GM18505 (cell line): ENCODE data around the gene SIRT3.
"Not testable (repeated sequence)": the region's sequence is repeated elsewhere in the genome, so short reads cannot be mapped to it uniquely, and the experiment has no call there.

ENCODE experiments used
- ATAC-seq: cut with Tn5 transposase; IDR thresholded peaks from one replicate; pipeline ENCODE4 v1.9.1; 2021; ENCODE audit not compliant: unreplicated experiment
- POLR2A ChIP-seq: IDR thresholded peaks from 4 replicates; pipeline ENCODE4 v1.6.1; 2011; ENCODE audit warnings: borderline replicate concordance; ENCODE audit not compliant: insufficient read depth, insufficient read length; ENCODE audit errors: extremely low read depth

SIRT3 gene

GRCh38 chr11:241634-242033, 5.5 kb upstream of the SIRT3 start:
- no peak for TF ChIP-seq POLR2A
- ATAC-seq = no peak

GRCh38 chr11:240315-240714, 4.2 kb upstream of the SIRT3 start:
- no peak for TF ChIP-seq POLR2A

GRCh38 chr11:238346-238745, 2.2 kb upstream of the SIRT3 start:
- not testable (repeated sequence) for ATAC-seq

More at GRCh38 chr11:240315-240714, 4.2 kb upstream of the SIRT3 start:
- no peak for ATAC-seq

DNA sequence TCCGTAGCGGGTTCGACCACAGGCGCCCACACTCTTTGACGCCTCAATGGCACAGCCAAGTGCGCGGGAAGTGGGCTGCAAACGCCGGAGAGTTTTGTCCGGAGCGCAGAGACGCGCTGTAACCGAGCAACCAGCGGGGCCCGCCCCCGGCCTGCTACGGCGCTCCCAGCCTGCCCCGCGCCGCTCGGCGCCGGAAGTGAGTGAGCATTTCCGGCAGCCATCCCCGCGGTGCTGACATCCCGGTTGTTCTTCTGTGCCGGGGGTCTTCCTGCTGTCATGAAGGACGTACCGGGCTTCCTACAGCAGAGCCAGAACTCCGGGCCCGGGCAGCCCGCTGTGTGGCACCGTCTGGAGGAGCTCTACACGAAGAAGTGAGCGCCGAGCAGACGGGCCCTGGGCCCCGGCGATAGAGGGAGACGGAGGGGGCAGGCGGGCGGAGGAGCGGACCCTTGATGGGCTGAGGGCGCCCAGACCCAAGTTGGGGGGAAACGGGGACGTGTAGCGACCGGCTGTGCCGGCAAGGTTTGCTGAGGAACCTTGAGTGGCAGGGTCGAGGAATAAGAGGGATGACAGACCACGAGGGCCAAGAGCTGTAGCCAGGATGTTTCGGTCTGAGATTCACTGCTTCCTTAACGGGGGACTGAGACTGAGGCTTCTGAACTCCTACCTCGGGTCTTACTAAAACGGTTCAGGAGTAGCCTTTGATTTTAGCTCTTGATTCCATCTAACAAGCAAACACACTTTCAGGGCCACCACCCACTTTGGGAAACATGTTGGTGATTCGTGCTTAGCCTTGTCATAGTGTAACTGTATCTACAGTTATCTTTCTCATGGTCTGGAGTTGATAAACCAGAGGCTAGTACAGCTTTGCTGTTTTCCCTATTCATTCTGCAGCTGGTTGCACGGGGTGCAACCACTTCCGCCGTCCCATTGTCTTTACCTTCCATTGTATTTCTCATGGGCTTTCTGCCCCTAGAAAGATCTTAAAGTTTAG, 929 bp upstream of the SIRT3 start, which contains the start of gene PSMD13:
PSMD13 (plus strand) TSS at position 203 of the 994 bp plus-strand sequence; CDS start at position 277, 74 bp downstream.
- peak; percentile 78 for TF ChIP-seq POLR2A
- ATAC-seq = peak; percentile 85

GRCh38 chr11:235609-235996, 539 bp downstream of the SIRT3 start:
- no peak for ATAC-seq
- no peak for TF ChIP-seq POLR2A

DNA sequence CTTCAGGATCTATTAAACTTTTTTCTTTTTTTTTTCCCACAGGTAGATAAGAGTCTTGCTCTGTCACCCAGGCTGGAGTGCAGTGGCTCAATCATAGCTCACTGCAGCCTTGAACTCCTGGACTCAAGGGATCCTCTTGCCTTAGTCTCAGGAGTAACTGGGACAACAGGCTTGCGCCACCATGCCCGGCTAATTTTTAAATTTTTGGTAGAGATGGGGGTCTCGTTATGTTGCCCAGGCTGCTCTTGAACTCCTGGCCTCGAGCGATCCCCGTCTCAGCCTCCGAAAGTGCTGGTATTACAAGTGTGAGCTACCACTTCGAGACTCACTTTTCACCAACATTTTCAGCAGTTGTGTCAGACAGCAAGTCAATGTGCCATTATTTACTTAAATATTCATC, 962 bp downstream of the SIRT3 start:
- no peak for TF ChIP-seq POLR2A
- no peak for ATAC-seq

- ATAC-seq = no peak
- no peak for TF ChIP-seq POLR2A
Measured at GRCh38 chr11:232783-233565, 3.2 kb downstream of the SIRT3 start.

DNA sequence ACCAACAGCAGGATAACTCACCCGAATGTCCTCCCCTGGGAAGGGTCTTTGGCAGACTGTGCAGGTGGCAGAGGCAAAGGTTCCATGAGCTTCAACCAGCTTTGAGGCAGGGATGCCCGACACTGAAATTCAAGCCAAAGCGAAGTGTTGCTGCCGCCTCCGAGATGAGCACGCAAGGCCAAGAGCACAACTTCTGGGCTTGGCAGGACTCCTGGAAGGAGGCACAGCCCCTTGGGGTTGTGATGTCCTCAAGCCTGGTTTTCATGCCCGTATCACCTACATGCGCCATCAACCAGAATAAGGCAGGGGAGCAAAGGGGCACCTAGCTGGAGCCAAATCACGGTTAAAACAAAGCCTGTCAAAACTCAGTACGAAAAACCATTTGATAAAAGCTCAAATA, 5.7 kb downstream of the SIRT3 start:
- TF ChIP-seq POLR2A = no peak
- ATAC-seq = no peak

DNA sequence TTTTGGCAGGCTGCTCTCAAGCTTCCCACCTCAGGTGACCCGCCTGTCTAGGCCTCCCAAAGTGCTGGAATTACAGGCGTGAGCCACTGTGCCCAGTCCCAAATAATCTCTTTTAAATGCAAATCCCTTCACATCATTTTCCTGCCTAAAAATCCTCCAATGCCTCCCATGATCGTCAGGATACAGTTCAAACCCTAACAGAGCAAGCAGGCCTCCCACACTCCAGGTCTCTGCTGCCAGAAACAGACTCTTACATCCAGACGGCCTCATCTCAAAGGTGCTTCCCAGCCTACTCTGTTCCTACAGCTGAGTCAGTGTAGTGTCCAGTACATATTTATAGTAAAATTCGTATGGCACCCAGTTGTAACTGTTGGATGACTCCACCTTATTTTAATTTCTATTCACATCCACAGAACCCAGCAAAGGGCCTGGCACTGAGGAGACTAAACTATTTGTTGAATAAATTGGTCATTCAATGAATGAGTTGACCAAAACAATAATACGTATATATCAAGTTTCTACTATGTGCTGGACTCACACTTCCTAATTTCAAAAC, 8.2 kb downstream of the SIRT3 start:
- no peak for ATAC-seq
- TF ChIP-seq POLR2A = no peak

- TF ChIP-seq POLR2A = no peak
- ATAC-seq = no peak
Measured at GRCh38 chr11:225734-226453, 10.2 kb downstream of the SIRT3 start.

- no peak for ATAC-seq
- TF ChIP-seq POLR2A = no peak
Measured at GRCh38 chr11:224424-224823, 11.7 kb downstream of the SIRT3 start.

DNA sequence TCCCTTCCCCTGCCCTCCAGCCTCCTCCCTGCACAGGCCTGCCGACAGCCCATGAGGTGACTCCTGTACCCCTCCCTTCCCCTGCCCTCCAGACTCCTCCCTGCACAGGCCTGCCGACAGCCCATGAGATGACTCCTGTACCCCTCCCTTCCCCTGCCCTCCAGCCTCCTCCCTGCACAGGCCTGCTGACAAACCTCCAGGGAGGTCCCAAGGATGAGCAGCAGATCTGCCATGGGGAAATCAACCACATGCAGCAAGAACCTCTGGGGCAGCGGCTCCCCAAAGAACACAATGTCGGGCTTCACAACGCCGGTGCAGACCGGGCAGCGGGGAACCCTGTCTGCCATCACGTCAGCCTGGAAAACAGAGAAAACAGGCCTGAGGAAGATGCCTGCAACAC, 12.3 kb downstream of the SIRT3 start:
- ATAC-seq = no peak
- TF ChIP-seq POLR2A = no peak
